NB4 (cell line): ENCODE measurements around the gene ZBTB7B.

ENCODE experiments used
- DNase-seq: peaks from one replicate; pipeline ENCODE4 v3.0.0; 2010; ENCODE audit warnings: low read depth
- H3K4me3 ChIP-seq: one replicate; pipeline ENCODE4 v1.5.1; 2011; ENCODE audit warnings: mild to moderate bottlenecking, low read depth, low read length, moderate library complexity
- CTCF ChIP-seq: IDR thresholded peaks from one replicate; pipeline ENCODE4 v1.5.1; 2012; ENCODE audit warnings: low read depth, low read length
- MAX ChIP-seq: IDR thresholded peaks from 2 replicates; pipeline ENCODE4 v1.6.1; 2011; ENCODE audit warnings: low read depth, low read length
- MYC ChIP-seq: IDR thresholded peaks from 2 replicates; pipeline ENCODE4 v1.6.1; 2011; ENCODE audit warnings: low read depth, low read length
- POLR2A ChIP-seq: IDR thresholded peaks from 2 replicates; pipeline ENCODE4 v1.6.1; 2011; ENCODE audit warnings: mild to moderate bottlenecking; ENCODE audit not compliant: insufficient read length; ENCODE audit errors: extremely low read depth

ZBTB7B gene

GRCh38 chr1:155051342-155051776 is 48.8 kb downstream of the ZBTB7B start:
- DNase-seq = no peak
- peak overlapping the region; percentile 71 for H3K4me3 ChIP-seq
- TF ChIP-seq POLR2A = no peak
- TF ChIP-seq CTCF = no peak
- TF ChIP-seq MAX = peak; percentile 76; the same call in 1 of the 2 replicates
- TF ChIP-seq MYC = peak; percentile 79

- DNase-seq = peak; percentile 60
- TF ChIP-seq MYC = no peak
- no peak for TF ChIP-seq CTCF
- no peak for TF ChIP-seq POLR2A
- H3K4me3 ChIP-seq = peak overlapping the region; percentile 71
Measured at GRCh38 chr1:155051777-155052398, 49.3 kb downstream of the ZBTB7B start.

GRCh38 chr1:155052439-155053395 is 50.1 kb downstream of the ZBTB7B start:
- TF ChIP-seq POLR2A = no peak
- TF ChIP-seq CTCF = peak; percentile 43
- peak overlapping the region; percentile 71 for H3K4me3 ChIP-seq
- peak; percentile 69 for DNase-seq

GRCh38 chr1:155053531-155054105 is 51.0 kb downstream of the ZBTB7B start:
- TF ChIP-seq MAX (no peak), POLR2A (no peak)
- no peak overlapping the region for H3K4me3 ChIP-seq
- no peak for DNase-seq

GRCh38 chr1:155057104-155057503 is 54.5 kb downstream of the ZBTB7B start:
- no peak for DNase-seq

More at GRCh38 chr1:155057104-155057503, 54.5 kb downstream of the ZBTB7B start:
- no peak overlapping the region for H3K4me3 ChIP-seq
- TF ChIP-seq MAX = no peak
- no peak for TF ChIP-seq POLR2A
- no peak for TF ChIP-seq CTCF
- no peak for TF ChIP-seq MYC
